OCI-LY3 (cell line): Measurements from ENCODE around the gene KRT5.

Experiments used
- H2AFZ ChIP-seq: fragments of 200-600, 300-600 bp; shearing (Covaris generic); 2 replicates; pipeline ENCODE4 v1.6.0; 2014; ENCODE audit warnings: antibody characterized with exemption, low read depth, low read length
- H3K27ac ChIP-seq: fragments of 200-600, 300-600 bp; sonication (generic); 2 replicates; pipeline ENCODE4 v1.5.1; 2014; ENCODE audit warnings: mild to moderate bottlenecking, low read length, moderate library complexity, mixed read lengths
- H3K27me3 ChIP-seq: fragments of 200-600, 300-600 bp; sonication (generic); 2 replicates; pipeline ENCODE4 v1.6.1; 2014; ENCODE audit warnings: low read depth, low read length, mixed read lengths
- H3K36me3 ChIP-seq: fragments of 200-600, 300-600 bp; sonication (generic); replicated peaks from 2 replicates; pipeline ENCODE3; 2014; ENCODE audit warnings: low read depth, low read length, mixed read lengths
- H3K4me1 ChIP-seq: fragments of 300-600, 200-600 bp; sonication (generic); 2 replicates; pipeline ENCODE4 v1.6.1; 2014; ENCODE audit warnings: low read length, mixed read lengths
- H3K4me2 ChIP-seq: fragments of 200-600, 300-600 bp; sonication (generic); 2 replicates; pipeline ENCODE4 v1.6.1; 2014; ENCODE audit warnings: low read length, mixed read lengths
- H3K4me3 ChIP-seq: fragments of 300-600, 200-600 bp; sonication (generic); 2 replicates; pipeline ENCODE4 v1.5.1; 2014; ENCODE audit warnings: antibody characterized with exemption, mild to moderate bottlenecking, low read length, moderate library complexity
- H3K79me2 ChIP-seq: fragments of 300-600, 200-600 bp; shearing (Covaris generic); 2 replicates; pipeline ENCODE4 v1.6.1; 2014; ENCODE audit warnings: mild to moderate bottlenecking, low read length, mixed read lengths
- H3K9ac ChIP-seq: fragments of 300-600, 200-600 bp; shearing (Covaris generic); 2 replicates; pipeline ENCODE4 v1.6.0; 2014; ENCODE audit warnings: mild to moderate bottlenecking, low read length, moderate library complexity
- H3K9me3 ChIP-seq: fragments of 200-600, 300-600 bp; shearing (Covaris generic); 2 replicates; pipeline ENCODE4 v1.6.1; 2014; ENCODE audit warnings: low read length, mixed read lengths; ENCODE audit not compliant: insufficient read depth
- H4K20me1 ChIP-seq: fragments of 200-600, 300-600 bp; sonication (generic); 2 replicates; pipeline ENCODE4 v1.6.1; 2016; ENCODE audit warnings: low read length, mixed read lengths; ENCODE audit not compliant: insufficient read depth
- CTCF ChIP-seq: fragments of 200-600, 300-600 bp; sonication (generic); IDR thresholded peaks from 2 replicates; pipeline ENCODE4 v1.5.1; 2014; ENCODE audit warnings: antibody characterized with exemption, low read length, low read depth
- EZH2phosphoT487 ChIP-seq: fragments of 200-600 bp; shearing (Covaris generic); IDR thresholded peaks from 2 replicates; pipeline ENCODE4 v1.6.1; 2018; ENCODE audit warnings: antibody characterized with exemption, mixed run types, low read depth

The KRT5 gene

GRCh38 chr12:52537101-52537500 is 16.9 kb upstream of the KRT5 start:
- H3K9ac ChIP-seq, result no peak overlapping the region
- no peaks in the 10 kb centered on the region for H3K36me3 ChIP-seq
- H4K20me1 ChIP-seq, result no peaks in the 10 kb centered on the region
- H3K9me3 ChIP-seq, result no peaks in the 10 kb centered on the region
- no peak overlapping the region for H3K27ac ChIP-seq
- peaks cover 17% of the 10 kb centered on the region for H3K4me1 ChIP-seq
- no peak overlapping the region for H2AFZ ChIP-seq
- H3K4me3 ChIP-seq, result no peak overlapping the region
- no peak overlapping the region for H3K4me2 ChIP-seq
- TF ChIP-seq EZH2phosphoT487, result no peak
- TF ChIP-seq CTCF, result no peak
- H3K27me3 ChIP-seq, result no peaks in the 10 kb centered on the region
- no peaks in the 10 kb centered on the region for H3K79me2 ChIP-seq

GRCh38 chr12:52535574-52535973 is 15.4 kb upstream of the KRT5 start:
- H4K20me1 ChIP-seq, result no peaks in the 10 kb centered on the region
- H3K27me3 ChIP-seq, result no peaks in the 10 kb centered on the region
- no peaks in the 10 kb centered on the region for H3K36me3 ChIP-seq
- no peak overlapping the region for H3K27ac ChIP-seq
- no peaks in the 10 kb centered on the region for H3K9me3 ChIP-seq
- peaks cover 33% of the 10 kb centered on the region for H3K4me1 ChIP-seq
- H3K9ac ChIP-seq, result no peak overlapping the region
- TF ChIP-seq EZH2phosphoT487 (no peak), CTCF (no peak)
- H3K4me3 ChIP-seq, result no peak overlapping the region
- no peaks in the 10 kb centered on the region for H3K79me2 ChIP-seq
- H2AFZ ChIP-seq, result no peak overlapping the region
- no peak overlapping the region for H3K4me2 ChIP-seq

- TF ChIP-seq EZH2phosphoT487, result no peak
- TF ChIP-seq CTCF, result 0 out of 2 replicates have a peak, but pooled peaks have one; percentile 7
Observed at GRCh38 chr12:52534482-52534881, 14.3 kb upstream of the KRT5 start.

GRCh38 chr12:52533686-52534470 is 13.7 kb upstream of the KRT5 start:
- Histone ChIP-seq H2AFZ (no peak overlapping the region), H3K4me1 (peaks cover 36% of the 10 kb centered on the region), H3K27me3 (no peaks in the 10 kb centered on the region), H3K79me2 (no peaks in the 10 kb centered on the region), H3K4me2 (peak overlapping the region; percentile 32), H3K9me3 (no peaks in the 10 kb centered on the region), H3K36me3 (no peaks in the 10 kb centered on the region), H3K4me3 (no peak overlapping the region), H3K9ac (no peak overlapping the region), H3K27ac (no peak overlapping the region), H4K20me1 (no peaks in the 10 kb centered on the region)
- TF ChIP-seq EZH2phosphoT487, result no peak
- no peak for TF ChIP-seq CTCF

More at GRCh38 chr12:52534482-52534881, 14.3 kb upstream of the KRT5 start:
- Histone ChIP-seq H3K27me3 (no peaks in the 10 kb centered on the region), H3K9ac (no peak overlapping the region), H3K36me3 (no peaks in the 10 kb centered on the region), H2AFZ (no peak overlapping the region), H3K4me3 (no peak overlapping the region), H3K9me3 (no peaks in the 10 kb centered on the region), H4K20me1 (no peaks in the 10 kb centered on the region), H3K4me1 (peaks cover 36% of the 10 kb centered on the region), H3K27ac (no peak overlapping the region), H3K4me2 (peak overlapping the region; percentile 32), H3K79me2 (no peaks in the 10 kb centered on the region)
